Lung (tissue), 12 donors: ENCODE results near the gene CAND2. TPM values are rescaled to one million over a fixed set of nuclear protein-coding genes. Genes with fewer than 3 reads are reported as not detected.
A peak's percentile ranks its signal among the peaks of the same experiment; 100 is the strongest.

ENCODE experiments used
- ATAC-seq: fragments of 200-7000 bp; cut with Tn5 transposase; one replicate; pipeline ENCODE4 v1.9.1; 2020; ENCODE audit warnings: moderate number of reproducible peaks; ENCODE audit not compliant: insufficient read depth, low FRiP score
- DNase-seq, 3 donors: peaks; one replicate each; pipeline ENCODE4 v3.0.0-alpha.2; 2013 to 2017
- H3K27ac ChIP-seq, 2 donors: one replicate each; pipeline ENCODE4 v1.5.1; 2013; ENCODE audit warnings: mild to moderate bottlenecking in 2 of 2, moderate library complexity in 2 of 2, control low read depth in 1 of 2, inconsistent platforms in 1 of 2, low read depth in 1 of 2, low read length in 1 of 2
- H3K27me3 ChIP-seq, 3 donors: one replicate each; pipeline ENCODE4 v1.5.1; 2013; ENCODE audit warnings: low read length in 2 of 3; ENCODE audit not compliant: control insufficient read depth in 3 of 3, insufficient read depth in 3 of 3
- H3K36me3 ChIP-seq, 4 donors: one replicate each; pipeline ENCODE4 v1.5.1; 2013; ENCODE audit warnings: low read length in 4 of 4, mild to moderate bottlenecking in 1 of 4, moderate library complexity in 1 of 4; ENCODE audit not compliant: control insufficient read depth in 4 of 4, insufficient read depth in 4 of 4
- H3K4me1 ChIP-seq, 5 donors: one replicate each; pipeline ENCODE4 v1.5.1; 2013; ENCODE audit warnings: low read length in 5 of 5, mild to moderate bottlenecking in 2 of 5, moderate library complexity in 1 of 5; ENCODE audit not compliant: control insufficient read depth in 5 of 5, insufficient read depth in 5 of 5
- H3K4me3 ChIP-seq: one replicate; pipeline ENCODE4 v1.5.1; 2013; ENCODE audit warnings: mild to moderate bottlenecking, control low read depth, moderate library complexity
- H3K9ac ChIP-seq, 2 donors: one replicate each; pipeline ENCODE4 v1.5.1; 2013; ENCODE audit warnings: low read length in 2 of 2, control low read depth in 1 of 2; ENCODE audit not compliant: insufficient read depth in 1 of 2
- H3K9me3 ChIP-seq, 4 donors: one replicate each; pipeline ENCODE4 v1.5.1; 2013; ENCODE audit warnings: low read length in 3 of 4, mild to moderate bottlenecking in 1 of 4, moderate library complexity in 1 of 4; ENCODE audit not compliant: control insufficient read depth in 4 of 4, insufficient read depth in 3 of 4
- WGBS, 2 donors: extraction: QIAGEN DNeasy Blood & Tissue Kit; methylation state at CpG; one replicate each; pipeline ENCODE4 v1.1.7; 2013; 5-methylcytosine and 5-hydroxymethylcytosine counted together
- polyA plus RNA-seq, 2 donors: library from polyadenylated mRNA; stranded (reverse); fragments of 200-250 nt; gene quantifications; one replicate each; pipeline ENCODE4 v1.2.1, GENCODE V29; 2013
- total RNA-seq, 2 donors: library from RNA; depleted of rRNA in 1 of 2; stranded (reverse); fragments of >200 nt in 1 of 2; gene quantifications; one replicate each; pipeline ENCODE4 v1.2.1, GENCODE V29; 2014 to 2021
- TF ChIP-seq, protein P1 (sequence below): IDR thresholded peaks from 2 replicates; pipeline ENCODE4 v1.5.1; 2012; ENCODE audit warnings: mild to moderate bottlenecking; ENCODE audit errors: control extremely low read depth, extremely low read depth
- donor health status: control.
- donor health status: control.
- donor health status: Bipolar disorder and iron deficiency.
- donor health status: healthy.
- donor health status: DM: yes; HTN: yes; CAD: no.

CAND2 gene
- total and polyA plus RNA-seq, 4 donors = 1.0 to 5.9 (median 3.6) TPM

DNA sequence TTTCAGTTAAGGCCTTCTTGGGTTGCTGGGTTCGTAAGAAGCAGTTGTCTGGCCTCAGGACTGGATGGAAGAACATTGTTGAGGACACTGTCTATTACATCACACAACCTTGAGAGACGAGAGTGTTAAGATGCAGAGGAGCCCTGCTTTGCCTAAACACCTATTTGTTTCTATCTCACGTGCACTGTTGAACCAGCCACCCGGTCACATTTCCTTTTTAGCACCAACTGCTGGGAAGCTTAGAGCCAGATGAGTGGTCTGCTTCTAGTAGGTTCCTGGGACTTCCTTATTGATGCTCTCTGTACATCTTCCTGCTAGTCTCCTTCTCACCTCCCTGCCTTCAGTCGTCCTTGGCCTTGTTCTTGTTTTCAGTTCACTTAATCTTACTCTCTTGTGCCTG, 22.3 kb downstream of the CAND2 start:
- ATAC-seq = no peak
- H3K27ac ChIP-seq = no peak overlapping the region
- WGBS, 2 donors = 76 to 78% methylated on average over 5 of the region's 5 CpGs
- no peaks in the 10 kb centered on the region for H3K4me1 ChIP-seq
- H3K36me3 ChIP-seq = peaks cover 0 to 29% (median 8%) of the 10 kb centered on the region in 4 donors
- no peak for DNase-seq
- H3K9ac ChIP-seq = no peak overlapping the region
- H3K27me3 ChIP-seq = no peaks in the 10 kb centered on the region
- no peaks in the 10 kb centered on the region for H3K9me3 ChIP-seq
- H3K4me3 ChIP-seq = no peak overlapping the region
- TF ChIP-seq, protein P1, sequence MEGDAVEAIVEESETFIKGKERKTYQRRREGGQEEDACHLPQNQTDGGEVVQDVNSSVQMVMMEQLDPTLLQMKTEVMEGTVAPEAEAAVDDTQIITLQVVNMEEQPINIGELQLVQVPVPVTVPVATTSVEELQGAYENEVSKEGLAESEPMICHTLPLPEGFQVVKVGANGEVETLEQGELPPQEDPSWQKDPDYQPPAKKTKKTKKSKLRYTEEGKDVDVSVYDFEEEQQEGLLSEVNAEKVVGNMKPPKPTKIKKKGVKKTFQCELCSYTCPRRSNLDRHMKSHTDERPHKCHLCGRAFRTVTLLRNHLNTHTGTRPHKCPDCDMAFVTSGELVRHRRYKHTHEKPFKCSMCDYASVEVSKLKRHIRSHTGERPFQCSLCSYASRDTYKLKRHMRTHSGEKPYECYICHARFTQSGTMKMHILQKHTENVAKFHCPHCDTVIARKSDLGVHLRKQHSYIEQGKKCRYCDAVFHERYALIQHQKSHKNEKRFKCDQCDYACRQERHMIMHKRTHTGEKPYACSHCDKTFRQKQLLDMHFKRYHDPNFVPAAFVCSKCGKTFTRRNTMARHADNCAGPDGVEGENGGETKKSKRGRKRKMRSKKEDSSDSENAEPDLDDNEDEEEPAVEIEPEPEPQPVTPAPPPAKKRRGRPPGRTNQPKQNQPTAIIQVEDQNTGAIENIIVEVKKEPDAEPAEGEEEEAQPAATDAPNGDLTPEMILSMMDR = no peak

DNA sequence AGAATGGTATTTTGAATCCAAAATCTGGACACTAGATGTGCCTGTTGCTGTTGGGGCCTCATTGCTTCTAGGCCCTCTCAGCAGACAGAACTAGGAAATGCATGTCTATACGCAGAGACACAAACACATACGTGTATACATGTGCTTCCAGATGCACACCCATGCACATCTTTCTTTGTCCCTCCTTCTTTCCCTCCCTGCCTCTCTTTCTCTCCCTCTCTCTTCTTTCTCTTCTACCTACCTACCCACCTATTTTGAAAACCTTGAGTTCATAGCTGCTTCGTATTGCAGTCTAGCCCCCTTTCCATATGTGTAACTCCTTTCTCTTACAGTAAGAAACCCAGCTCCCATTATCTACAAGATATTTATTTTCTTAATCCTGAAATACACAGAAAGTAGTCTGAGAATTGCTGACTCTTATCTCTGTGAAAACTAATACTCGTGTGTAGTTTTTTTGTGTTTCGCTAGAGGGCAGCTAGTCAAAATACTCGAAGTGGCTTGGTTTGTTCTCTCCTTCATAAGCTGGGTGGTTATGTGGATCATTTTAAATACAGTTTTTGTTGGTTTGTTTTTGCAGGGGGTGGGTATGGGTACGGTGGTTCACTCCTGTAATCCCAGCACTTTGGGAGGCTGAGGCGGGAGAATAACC, 26.4 kb downstream of the CAND2 start:
- ATAC-seq = no peak

DNA sequence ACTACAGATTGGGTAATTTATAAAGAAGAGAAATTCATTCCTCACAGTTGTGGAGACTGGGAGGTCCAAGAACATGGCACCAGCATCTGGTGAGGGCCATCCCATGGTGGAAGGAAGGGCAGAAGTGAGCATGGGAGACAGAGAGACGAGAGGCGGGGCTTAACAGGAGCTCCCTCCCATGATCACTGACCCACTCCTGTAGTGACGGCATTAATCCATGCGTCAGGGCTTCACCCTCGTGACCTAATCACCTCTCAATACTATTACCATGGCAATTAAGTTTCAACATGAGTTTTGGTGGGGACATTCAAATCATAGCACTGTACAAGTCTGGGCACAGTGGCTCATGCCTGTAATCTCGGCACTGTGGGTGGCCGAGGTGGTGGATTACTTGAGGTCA, 27.8 kb downstream of the CAND2 start:
- ATAC-seq (no peak), DNase-seq (no peak)
- no peak overlapping the region for H3K27ac ChIP-seq
- TF ChIP-seq, protein P1 = no peak
- H3K36me3 ChIP-seq = peaks cover 0 to 7% (median 3%) of the 10 kb centered on the region in 4 donors
- 89 to 93% methylated on average over 7 of the region's 7 CpGs for WGBS, 2 donors
- no peaks in the 10 kb centered on the region for H3K9me3 ChIP-seq
- no peak overlapping the region for H3K4me3 ChIP-seq
- no peaks in the 10 kb centered on the region for H3K4me1 ChIP-seq
- no peak overlapping the region for H3K9ac ChIP-seq
- no peaks in the 10 kb centered on the region for H3K27me3 ChIP-seq

More for the DNA sequence above, 26.4 kb downstream of the CAND2 start:
- no peaks in the 10 kb centered on the region for H3K9me3 ChIP-seq
- no peak overlapping the region for H3K27ac ChIP-seq
- H3K4me1 ChIP-seq = no peaks in the 10 kb centered on the region
- TF ChIP-seq, protein P1 = no peak
- H3K4me3 ChIP-seq = no peak overlapping the region
- peak in 2 of 3 donors; percentile 45 to 47 for DNase-seq
- 63 to 68% methylated on average over 7 to 8 of the region's 8 CpGs for WGBS, 2 donors
- H3K27me3 ChIP-seq = no peaks in the 10 kb centered on the region
- H3K9ac ChIP-seq = no peak overlapping the region
- peaks cover 0 to 12% (median 4%) of the 10 kb centered on the region in 4 donors for H3K36me3 ChIP-seq

DNA sequence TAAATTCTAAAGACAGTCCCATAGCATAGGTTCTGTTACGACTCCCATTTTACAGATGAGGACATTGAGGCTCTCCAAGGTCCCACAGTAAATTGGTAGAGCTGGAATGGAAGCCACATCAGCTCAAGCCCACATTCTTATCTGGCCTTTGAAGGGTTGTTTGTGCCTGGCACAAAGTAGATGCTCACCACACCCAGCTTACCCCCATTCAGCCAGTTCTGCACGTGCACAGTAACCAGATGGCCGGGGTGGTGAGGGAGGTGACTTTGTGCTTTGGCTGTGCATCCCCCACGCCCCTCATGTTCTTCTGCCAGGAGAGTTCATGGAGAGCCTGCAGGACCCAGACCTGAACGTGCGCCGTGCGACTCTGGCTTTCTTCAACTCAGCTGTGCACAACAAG, 28.7 kb downstream of the CAND2 start:
- TF ChIP-seq, protein P1 = no peak
- no peak overlapping the region for H3K4me3 ChIP-seq
- no peak overlapping the region for H3K27ac ChIP-seq
- H3K4me1 ChIP-seq = no peaks in the 10 kb centered on the region
- ATAC-seq (no peak), DNase-seq (no peak)
- H3K36me3 ChIP-seq = peaks cover 4 to 7% (median 6%) of the 10 kb centered on the region in 4 donors
- no peaks in the 10 kb centered on the region for H3K27me3 ChIP-seq
- no peaks in the 10 kb centered on the region for H3K9me3 ChIP-seq
- H3K9ac ChIP-seq = no peak overlapping the region
- 89 to 96% methylated on average over 8 of the region's 8 CpGs for WGBS, 2 donors
